Activated gamma-delta T cell (primary cell): ENCODE results near the gene TMEM156.
"Not testable (repeated sequence)": the region's sequence is repeated elsewhere in the genome, so short reads cannot be mapped to it uniquely, and the experiment has no call there.

ENCODE experiments used
- DNase-seq: peaks from one replicate; lab custom pipeline; 2025; lab: John Stamatoyannopoulos, UW

The TMEM156 gene

GRCh38 chr4:39043058-39043860 is 11.1 kb upstream of the TMEM156 start:
- DNase-seq = no peak

GRCh38 chr4:39042366-39042765 is 10.2 kb upstream of the TMEM156 start:
- no peak for DNase-seq

GRCh38 chr4:39039108-39039507 is 6.9 kb upstream of the TMEM156 start:
- no peak for DNase-seq

GRCh38 chr4:39037941-39038340 is 5.7 kb upstream of the TMEM156 start:
- no peak for DNase-seq

- DNase-seq = no peak
Measured at GRCh38 chr4:39037491-39037825, 5.2 kb upstream of the TMEM156 start.

- DNase-seq = no peak
Measured at GRCh38 chr4:39036172-39036571, 4.0 kb upstream of the TMEM156 start.

GRCh38 chr4:39031590-39032020 is 604 bp downstream of the TMEM156 start:
- DNase-seq = not testable (repeated sequence)

- DNase-seq = no peak
Measured at GRCh38 chr4:39030725-39031124, 1.5 kb downstream of the TMEM156 start.

GRCh38 chr4:39029752-39030694 is 2.2 kb downstream of the TMEM156 start:
- DNase-seq = no peak

- no peak for DNase-seq
Measured at GRCh38 chr4:39026096-39026495, 6.1 kb downstream of the TMEM156 start.

GRCh38 chr4:39025552-39026085 is 6.6 kb downstream of the TMEM156 start:
- no peak for DNase-seq

GRCh38 chr4:39024311-39024865 is 7.8 kb downstream of the TMEM156 start:
- DNase-seq = no peak

GRCh38 chr4:39023059-39023458 is 9.2 kb downstream of the TMEM156 start:
- no peak for DNase-seq

- DNase-seq = no peak
Measured at GRCh38 chr4:39022241-39022640, 10.0 kb downstream of the TMEM156 start.

- DNase-seq = no peak
Measured at GRCh38 chr4:39021631-39022030, 10.6 kb downstream of the TMEM156 start.

GRCh38 chr4:39020130-39020529 is 12.1 kb downstream of the TMEM156 start:
- DNase-seq = no peak

- DNase-seq = no peak
Measured at GRCh38 chr4:39014028-39014427, 18.2 kb downstream of the TMEM156 start.

- DNase-seq = no peak
Measured at GRCh38 chr4:39004758-39005157, 27.5 kb downstream of the TMEM156 start.

- DNase-seq = not testable (repeated sequence)
Measured at GRCh38 chr4:39002058-39002457, 30.2 kb downstream of the TMEM156 start.

- DNase-seq = no peak
Measured at GRCh38 chr4:38995660-38996005, 36.6 kb downstream of the TMEM156 start.

- DNase-seq = no peak
Measured at GRCh38 chr4:38994135-38994534, 38.1 kb downstream of the TMEM156 start.

GRCh38 chr4:38993683-38994082 is 38.5 kb downstream of the TMEM156 start:
- DNase-seq = no peak
